CD14-positive monocyte (primary cell): Measurements from ENCODE around the gene RAB43. TPM values are rescaled to one million over a fixed set of nuclear protein-coding genes. Genes with fewer than 3 reads are reported as not detected.

Experiments
- DNase-seq, 3 donors: peaks; one replicate each; pipeline ENCODE4 v3.0.0-alpha.2; 2011 to 2022
- H2AFZ ChIP-seq: 2 replicates; pipeline ENCODE4 v1.6.0; 2012; ENCODE audit warnings: mild to moderate bottlenecking, low read depth, low read length, inconsistent platforms; ENCODE audit not compliant: insufficient read depth, poor library complexity, severe bottlenecking
- H3K27ac ChIP-seq, 2 donors: 1 replicate in 1 of 2; 2 replicates in 1 of 2; pipeline ENCODE4 v1.5.1; 2012 to 2013; ENCODE audit warnings: low read length in 2 of 2, control low read depth in 1 of 2, inconsistent platforms in 1 of 2, low read depth in 1 of 2, mild to moderate bottlenecking in 1 of 2
- H3K27me3 ChIP-seq, 2 donors: one replicate each; pipeline versions ENCODE4 v1.6.0 to v1.6.1; 2011 to 2013; ENCODE audit warnings: low read length in 2 of 2; ENCODE audit not compliant: control insufficient read depth in 2 of 2, insufficient read depth in 2 of 2
- H3K36me3 ChIP-seq, 2 donors: replicated peaks in 1 of 2; 1 replicate in 1 of 2; 2 replicates in 1 of 2; pipeline versions ENCODE4 v1.5.1 to v1.6.1; 2012 to 2013; ENCODE audit warnings: low read length in 2 of 2, control low read depth in 1 of 2, inconsistent platforms in 1 of 2, mild to moderate bottlenecking in 1 of 2; ENCODE audit not compliant: insufficient read depth in 2 of 2, control insufficient read depth in 1 of 2
- H3K4me1 ChIP-seq, 2 donors: 1 replicate in 1 of 2; 2 replicates in 1 of 2; pipeline versions ENCODE4 v1.5.1 to v1.6.1; 2012 to 2013; ENCODE audit warnings: low read length in 2 of 2, control low read depth in 1 of 2, inconsistent platforms in 1 of 2, mild to moderate bottlenecking in 1 of 2, moderate library complexity in 1 of 2; ENCODE audit not compliant: insufficient read depth in 2 of 2, control insufficient read depth in 1 of 2
- H3K4me2 ChIP-seq: replicated peaks from 2 replicates; pipeline ENCODE3; 2012; ENCODE audit warnings: low read length, moderate library complexity, mild to moderate bottlenecking; ENCODE audit not compliant: poor library complexity, severe bottlenecking; ENCODE audit errors: extremely low read depth
- H3K4me3 ChIP-seq, 3 experiments: fragments of 200-600 bp in 1 of 3; sonication (generic) in 1 of 3; replicated peaks in 1 of 3; 1 replicate in 2 of 3; 2 replicates in 1 of 3; pipeline ENCODE4 v1.5.1; 2011 to 2013; ENCODE audit warnings: low read length in 3 of 3, mild to moderate bottlenecking in 3 of 3, control low read depth in 2 of 3, low read depth in 2 of 3, inconsistent platforms in 1 of 3, moderate library complexity in 1 of 3
- H3K79me2 ChIP-seq: 2 replicates; pipeline ENCODE4 v1.6.0; 2012; ENCODE audit warnings: mild to moderate bottlenecking, control low read depth, inconsistent platforms, low read length, moderate library complexity; ENCODE audit not compliant: insufficient read depth
- H3K9ac ChIP-seq: 2 replicates; pipeline ENCODE4 v1.6.0; 2017; ENCODE audit warnings: low read length, mild to moderate bottlenecking; ENCODE audit not compliant: insufficient read depth, poor library complexity, severe bottlenecking
- H3K9me3 ChIP-seq, 2 donors: replicated peaks in 1 of 2; 1 replicate in 1 of 2; 2 replicates in 1 of 2; pipeline versions ENCODE4 v1.5.1 to v1.6.1; 2012 to 2013; ENCODE audit warnings: low read length in 2 of 2, control low read depth in 1 of 2; ENCODE audit not compliant: control insufficient read depth in 1 of 2, insufficient read depth in 1 of 2
- H4K20me1 ChIP-seq: 2 replicates; pipeline ENCODE4 v1.6.0; 2012; ENCODE audit warnings: mild to moderate bottlenecking, low read length, control low read depth, moderate library complexity; ENCODE audit not compliant: insufficient read depth
- H3K27ac Mint-ChIP-seq, 7 donors: one replicate each; pipeline ENCODE4 v1.8.0; 2020; ENCODE audit warnings: mild to moderate bottlenecking in 7 of 7, mixed read lengths in 7 of 7, moderate library complexity in 6 of 7, inconsistent platforms in 2 of 7
- H3K27me3 Mint-ChIP-seq, 3 donors: one replicate each; pipeline ENCODE4 v1.8.0; 2021 to 2022; ENCODE audit warnings: low read depth in 3 of 3, mild to moderate bottlenecking in 3 of 3, mixed read lengths in 3 of 3, moderate library complexity in 3 of 3, inconsistent platforms in 1 of 3
- H3K36me3 Mint-ChIP-seq, 2 donors: one replicate each; pipeline ENCODE4 v1.8.0; 2020; ENCODE audit warnings: mixed read lengths in 2 of 2, inconsistent platforms in 1 of 2, mild to moderate bottlenecking in 1 of 2
- H3K4me1 Mint-ChIP-seq: one replicate; pipeline ENCODE4 v1.8.0; 2020; ENCODE audit warnings: mild to moderate bottlenecking, mixed read lengths
- H3K4me3 Mint-ChIP-seq, 2 donors: one replicate each; pipeline ENCODE4 v1.8.0; 2020; ENCODE audit warnings: mild to moderate bottlenecking in 2 of 2, mixed read lengths in 2 of 2, moderate library complexity in 1 of 2
- H3K9me3 Mint-ChIP-seq, 7 donors: one replicate each; pipeline ENCODE4 v1.8.0; 2020 to 2022; ENCODE audit warnings: mixed read lengths in 7 of 7, mild to moderate bottlenecking in 6 of 7, moderate library complexity in 6 of 7, inconsistent platforms in 2 of 7
- WGBS: methylation state at CpG from one replicate; pipeline ENCODE4 v1.1.5; 2013; ENCODE audit warnings: missing lambda C conversion rate; ENCODE audit not compliant: insufficient coverage; 5-methylcytosine and 5-hydroxymethylcytosine counted together
- intact Hi-C, 2 donors: fragments of 100-400 bp; cut with micrococcal nuclease; formaldehyde crosslinking; loops; one replicate each; pipeline versions ENCODE4 v1.15.0 to v1.15.1; 2023
- polyA plus RNA-seq, 3 donors: library from polyadenylated mRNA; depleted of rRNA in 1 of 3; unstranded in 2 of 3; stranded (reverse) in 1 of 3; fragments of 300-500 nt in 2 of 3; fragments of >200 nt in 1 of 3; fragmentation: Illumina TruSeq in 2 of 3; gene quantifications; 1 replicate in 2 of 3; 2 replicates in 1 of 3; pipeline ENCODE4 v1.2.3, GENCODE V29; 2012 to 2021
- TF ChIP-seq, protein P1 (sequence below): fragments of 200-600 bp; IDR thresholded peaks from one replicate; pipeline ENCODE4 v1.8.0; 2022; ENCODE audit warnings: antibody characterized with exemption, mild to moderate bottlenecking

RAB43 gene
- polyA plus RNA-seq, 3 donors, result 7.1 to 15.5 (median 8.5) TPM

DNA sequence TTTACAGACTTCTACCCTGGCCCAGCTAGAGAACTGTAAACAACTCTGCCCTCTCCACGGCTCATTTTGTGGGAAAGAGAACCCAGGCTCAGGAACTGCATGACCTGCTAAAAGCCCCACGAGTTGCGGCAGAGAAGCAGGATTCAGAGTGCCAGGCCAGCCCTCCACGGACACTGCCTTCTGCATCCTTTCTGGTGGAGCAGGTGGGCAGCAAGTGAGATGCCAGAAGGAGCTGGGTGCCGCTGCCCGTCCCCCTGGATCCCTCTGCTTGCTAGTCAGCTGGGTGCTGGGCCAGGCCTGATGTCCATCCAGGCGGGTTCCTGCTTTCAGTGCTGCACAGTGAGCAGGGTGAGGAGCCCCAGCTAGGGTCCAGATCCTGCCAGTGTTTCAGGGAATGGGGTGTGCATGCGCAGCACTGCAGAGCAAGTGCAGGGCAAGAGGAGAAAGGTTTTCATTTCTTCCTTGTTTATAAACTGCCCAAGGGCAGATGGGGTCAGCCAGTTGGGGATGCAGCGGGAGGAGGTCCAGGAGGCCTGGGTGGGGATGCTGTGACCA, 5.2 kb upstream of the RAB43 start:
- H3K4me3 ChIP-seq, result no peak overlapping the region
- Mint-ChIP-seq H3K4me3 (no peak overlapping the region), H3K27me3 (peaks cover 5 to 21% (median 18%) of the 10 kb centered on the region in 3 donors), H3K36me3 (peaks cover 58 to 64% of the 10 kb centered on the region in 2 donors), H3K4me1 (peaks cover 23% of the 10 kb centered on the region), H3K27ac (peak overlapping the region in 3 of 7 donors; percentile 7 to 29 (median 24)), H3K9me3 (peaks cover 0 to 3% (median 0%) of the 10 kb centered on the region in 7 donors)
- no peaks in the 10 kb centered on the region for H3K79me2 ChIP-seq
- no peaks in the 10 kb centered on the region for H3K9me3 ChIP-seq
- H3K27me3 ChIP-seq, result no peaks in the 10 kb centered on the region
- no peak overlapping the region for H3K4me2 ChIP-seq
- TF ChIP-seq, protein P1, sequence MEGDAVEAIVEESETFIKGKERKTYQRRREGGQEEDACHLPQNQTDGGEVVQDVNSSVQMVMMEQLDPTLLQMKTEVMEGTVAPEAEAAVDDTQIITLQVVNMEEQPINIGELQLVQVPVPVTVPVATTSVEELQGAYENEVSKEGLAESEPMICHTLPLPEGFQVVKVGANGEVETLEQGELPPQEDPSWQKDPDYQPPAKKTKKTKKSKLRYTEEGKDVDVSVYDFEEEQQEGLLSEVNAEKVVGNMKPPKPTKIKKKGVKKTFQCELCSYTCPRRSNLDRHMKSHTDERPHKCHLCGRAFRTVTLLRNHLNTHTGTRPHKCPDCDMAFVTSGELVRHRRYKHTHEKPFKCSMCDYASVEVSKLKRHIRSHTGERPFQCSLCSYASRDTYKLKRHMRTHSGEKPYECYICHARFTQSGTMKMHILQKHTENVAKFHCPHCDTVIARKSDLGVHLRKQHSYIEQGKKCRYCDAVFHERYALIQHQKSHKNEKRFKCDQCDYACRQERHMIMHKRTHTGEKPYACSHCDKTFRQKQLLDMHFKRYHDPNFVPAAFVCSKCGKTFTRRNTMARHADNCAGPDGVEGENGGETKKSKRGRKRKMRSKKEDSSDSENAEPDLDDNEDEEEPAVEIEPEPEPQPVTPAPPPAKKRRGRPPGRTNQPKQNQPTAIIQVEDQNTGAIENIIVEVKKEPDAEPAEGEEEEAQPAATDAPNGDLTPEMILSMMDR, result no peak
- intact Hi-C loops, result no loop called here
- 72% methylated on average over 9 of the region's 9 CpGs for WGBS
- H3K36me3 ChIP-seq, result peaks cover 39 to 61% of the 10 kb centered on the region in 2 donors
- DNase-seq, result no peak
- H2AFZ ChIP-seq, result no peak overlapping the region
- H3K4me1 ChIP-seq, result peaks cover 16 to 21% of the 10 kb centered on the region in 2 donors
- no peak overlapping the region for H3K27ac ChIP-seq
- no peak overlapping the region for H3K9ac ChIP-seq
- H4K20me1 ChIP-seq, result peaks cover 36% of the 10 kb centered on the region

- Mint-ChIP-seq H3K27ac (peak overlapping the region in 6 of 7 donors; percentile 21 to 86 (median 48)), H3K36me3 (peaks cover 36 to 47% of the 10 kb centered on the region in 2 donors)
These were observed 1.9 kb upstream of the RAB43 start for GRCh38 chr3:129123314-129124060.

More at GRCh38 chr3:129123314-129124060, 1.9 kb upstream of the RAB43 start:
- Histone ChIP-seq H3K36me3 (peaks cover 11 to 38% of the 10 kb centered on the region in 2 donors), H3K4me3 (no peak overlapping the region), H3K9ac (no peak overlapping the region), H4K20me1 (peaks cover 50% of the 10 kb centered on the region), H3K27me3 (no peaks in the 10 kb centered on the region), H3K4me2 (no peak overlapping the region), H3K79me2 (peaks cover 19% of the 10 kb centered on the region), H3K4me1 (peaks cover 32 to 39% of the 10 kb centered on the region in 2 donors), H3K27ac (no peak overlapping the region), H2AFZ (no peak overlapping the region), H3K9me3 (no peaks in the 10 kb centered on the region)
- peaks cover 7 to 20% (median 16%) of the 10 kb centered on the region in 3 donors for H3K27me3 Mint-ChIP-seq
- WGBS, result 29% methylated on average over 2 of the region's 5 CpGs
- intact Hi-C loops, result no loop called here
- TF ChIP-seq, protein P1, result no peak
- H3K4me1 Mint-ChIP-seq, result peaks cover 42% of the 10 kb centered on the region
- no peak overlapping the region for H3K4me3 Mint-ChIP-seq
- H3K9me3 Mint-ChIP-seq, result peaks cover 0 to 3% (median 0%) of the 10 kb centered on the region in 7 donors
- DNase-seq, result no peak
